Natural killer cell (primary cell): ENCODE results near the gene EPS8. TPM values are rescaled to one million over a fixed set of nuclear protein-coding genes. Genes with fewer than 3 reads are reported as not detected.
A peak's percentile ranks its signal among the peaks of the same experiment; 100 is the strongest.

Experiments
- ATAC-seq, 3 donors: fragments of 150-1000 bp in 2 of 3; fragments of 200-7000 bp in 1 of 3; cut with Tn5 transposase; 1 replicate in 1 of 3; 2 replicates in 2 of 3; pipeline ENCODE4 v1.10.0; 2021; ENCODE audit warnings: mild to moderate bottlenecking in 2 of 3, moderate library complexity in 2 of 3
- DNase-seq, 2 donors: peaks; one replicate each; pipeline versions ENCODE4 v3.0.0 to v3.0.0-alpha.2; 2013 to 2021; ENCODE audit warnings: mixed read lengths in 1 of 2
- H3K27ac ChIP-seq: one replicate; pipeline ENCODE4 v1.5.1; 2013; ENCODE audit warnings: mild to moderate bottlenecking, low read length
- H3K27me3 ChIP-seq: one replicate; pipeline ENCODE4 v1.6.1; 2013; ENCODE audit warnings: low read length; ENCODE audit not compliant: control insufficient read depth, insufficient read depth
- H3K36me3 ChIP-seq: one replicate; pipeline ENCODE4 v1.6.1; 2013; ENCODE audit warnings: low read length; ENCODE audit not compliant: control insufficient read depth, insufficient read depth
- H3K4me1 ChIP-seq: one replicate; pipeline ENCODE4 v1.6.1; 2013; ENCODE audit warnings: low read length; ENCODE audit not compliant: control insufficient read depth, insufficient read depth
- H3K4me3 ChIP-seq: one replicate; pipeline ENCODE4 v1.5.1; 2013; ENCODE audit warnings: low read length
- H3K9me3 ChIP-seq: one replicate; pipeline ENCODE4 v1.6.1; 2013; ENCODE audit warnings: low read length; ENCODE audit not compliant: control insufficient read depth, insufficient read depth
- H3K27ac Mint-ChIP-seq, 2 donors: one replicate each; pipeline ENCODE4 v1.8.0; 2022; ENCODE audit warnings: mild to moderate bottlenecking in 2 of 2, mixed read lengths in 2 of 2, moderate library complexity in 1 of 2
- H3K27me3 Mint-ChIP-seq, 2 donors: one replicate each; pipeline ENCODE4 v1.8.0; 2022; ENCODE audit warnings: low read depth in 2 of 2, mixed read lengths in 2 of 2
- H3K36me3 Mint-ChIP-seq: one replicate; pipeline ENCODE4 v1.8.0; 2022; ENCODE audit warnings: mixed read lengths
- H3K4me1 Mint-ChIP-seq, 2 donors: one replicate each; pipeline ENCODE4 v1.8.0; 2022; ENCODE audit warnings: mixed read lengths in 2 of 2
- H3K4me3 Mint-ChIP-seq: one replicate; pipeline ENCODE4 v1.8.0; 2022; ENCODE audit warnings: mild to moderate bottlenecking, moderate library complexity, mixed read lengths
- H3K9me3 Mint-ChIP-seq, 2 donors: one replicate each; pipeline ENCODE4 v1.8.0; 2022; ENCODE audit warnings: mixed read lengths in 2 of 2
- CTCF ChIP-seq: fragments of 200-600 bp; IDR thresholded peaks from one replicate; pipeline ENCODE4 v1.8.0; 2022; ENCODE audit warnings: antibody characterized with exemption
- WGBS: methylation state at CpG from one replicate; pipeline ENCODE4 v1.1.7; 2013; ENCODE audit warnings: missing lambda C conversion rate; ENCODE audit not compliant: insufficient coverage; 5-methylcytosine and 5-hydroxymethylcytosine counted together
- intact Hi-C: fragments of 100-400 bp; cut with micrococcal nuclease; formaldehyde crosslinking; loops from one replicate; pipeline ENCODE4 v1.14.2; 2022
- total RNA-seq, 4 donors: library from RNA; stranded (reverse); fragments of 120-200 nt in 1 of 4; gene quantifications; one replicate each; pipeline versions ENCODE4 v1.2.3 to v1.2.4, GENCODE V29; 2013 to 2022

Gene EPS8
- total RNA-seq, 3 donors from 2014 or later (not counting 1 experiment from before 2014, with no cell fraction given) = 1.5 to 2.6 (median 1.5) TPM

- DNase-seq = no peak
- WGBS = 86% methylated on average over 5 of the region's 8 CpGs
- no peak for ATAC-seq
- Mint-ChIP-seq H3K36me3 (no peaks in the 10 kb centered on the region), H3K27ac (no peak overlapping the region), H3K4me1 (peaks cover 9 to 11% of the 10 kb centered on the region in 2 donors), H3K9me3 (no peaks in the 10 kb centered on the region), H3K4me3 (peak overlapping the region; percentile 65), H3K27me3 (peaks cover 6 to 16% of the 10 kb centered on the region in 2 donors)
- Histone ChIP-seq H3K9me3 (no peaks in the 10 kb centered on the region), H3K27me3 (peaks cover 2% of the 10 kb centered on the region), H3K27ac (no peak overlapping the region), H3K4me1 (peaks cover 5% of the 10 kb centered on the region), H3K36me3 (no peaks in the 10 kb centered on the region), H3K4me3 (no peak overlapping the region)
- TF ChIP-seq CTCF = no peak
- intact Hi-C loops = loop anchor here (1.0 to 10.0 kb wide), 3 partner anchors 267 to 315 kb away; no protein-coding TSS in a partner anchor
These were observed 199.7 kb downstream of the EPS8 start for GRCh38 chr12:15589328-15590032.

- Histone ChIP-seq H3K4me3 (no peak overlapping the region), H3K4me1 (no peaks in the 10 kb centered on the region), H3K9me3 (no peaks in the 10 kb centered on the region), H3K27ac (no peak overlapping the region), H3K36me3 (no peaks in the 10 kb centered on the region), H3K27me3 (peaks cover under 1% of the 10 kb centered on the region)
- ATAC-seq = no peak
- intact Hi-C loops = loop anchor here (1.0 to 10.0 kb wide), 2 partner anchors 52 to 310 kb away; no protein-coding TSS in a partner anchor
- H3K9me3 Mint-ChIP-seq = no peaks in the 10 kb centered on the region
- H3K27ac Mint-ChIP-seq = no peak overlapping the region
- WGBS = 44% methylated on average over 3 of the region's 3 CpGs
- no peaks in the 10 kb centered on the region for H3K36me3 Mint-ChIP-seq
- peak; percentile 42 for TF ChIP-seq CTCF
- peaks cover 0 to 2% of the 10 kb centered on the region in 2 donors for H3K27me3 Mint-ChIP-seq
- DNase-seq = peak in 1 of 2 donors; percentile 84
- H3K4me1 Mint-ChIP-seq = no peaks in the 10 kb centered on the region
- no peak overlapping the region for H3K4me3 Mint-ChIP-seq
These were observed 204.7 kb downstream of the EPS8 start for GRCh38 chr12:15584366-15585041.

- DNase-seq (no peak), ATAC-seq (no peak)
- Histone ChIP-seq H3K36me3 (no peaks in the 10 kb centered on the region), H3K4me3 (no peak overlapping the region), H3K4me1 (no peaks in the 10 kb centered on the region), H3K27ac (no peak overlapping the region), H3K27me3 (no peaks in the 10 kb centered on the region), H3K9me3 (no peaks in the 10 kb centered on the region)
- WGBS = 73% methylated on average over 7 of the region's 7 CpGs
- Mint-ChIP-seq H3K9me3 (no peaks in the 10 kb centered on the region), H3K4me1 (no peaks in the 10 kb centered on the region), H3K4me3 (no peak overlapping the region), H3K27ac (no peak overlapping the region), H3K27me3 (peaks cover 2 to 5% of the 10 kb centered on the region in 2 donors), H3K36me3 (no peaks in the 10 kb centered on the region)
- no peak for TF ChIP-seq CTCF
- intact Hi-C loops = loop anchor here (1.0 to 10.0 kb wide), 2 partner anchors 52 to 309 kb away; no protein-coding TSS in a partner anchor
These were observed 205.4 kb downstream of the EPS8 start for GRCh38 chr12:15583804-15584203.
